Ovary (tissue), 3 donors: ENCODE data around the gene GJB4.

ENCODE experiments used
- POLR2A ChIP-seq: fragments of 450-650 bp; IDR thresholded peaks from one replicate; pipeline ENCODE4 v1.6.1; 2017; ENCODE audit warnings: antibody characterized with exemption, mild to moderate bottlenecking, moderate library complexity
- TF ChIP-seq, protein P1 (sequence below), 3 donors: fragments of 450-650 bp in 2 of 3; fragments of 200-600 bp in 1 of 3; IDR thresholded peaks; one replicate each; pipeline versions ENCODE4 v1.5.1 to v1.8.0; 2016 to 2022; ENCODE audit warnings: antibody characterized with exemption in 3 of 3, mild to moderate bottlenecking in 1 of 3
- donor health status: DM: no; HTN: no; CAD: no.

DNA sequence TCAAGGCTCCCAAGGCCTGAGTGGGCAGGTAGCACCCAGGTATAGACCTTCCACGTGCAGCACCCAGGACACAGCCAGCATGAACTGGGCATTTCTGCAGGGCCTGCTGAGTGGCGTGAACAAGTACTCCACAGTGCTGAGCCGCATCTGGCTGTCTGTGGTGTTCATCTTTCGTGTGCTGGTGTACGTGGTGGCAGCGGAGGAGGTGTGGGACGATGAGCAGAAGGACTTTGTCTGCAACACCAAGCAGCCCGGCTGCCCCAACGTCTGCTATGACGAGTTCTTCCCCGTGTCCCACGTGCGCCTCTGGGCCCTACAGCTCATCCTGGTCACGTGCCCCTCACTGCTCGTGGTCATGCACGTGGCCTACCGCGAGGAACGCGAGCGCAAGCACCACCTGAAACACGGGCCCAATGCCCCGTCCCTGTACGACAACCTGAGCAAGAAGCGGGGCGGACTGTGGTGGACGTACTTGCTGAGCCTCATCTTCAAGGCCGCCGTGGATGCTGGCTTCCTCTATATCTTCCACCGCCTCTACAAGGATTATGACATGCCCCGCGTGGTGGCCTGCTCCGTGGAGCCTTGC, 1.7 kb downstream of the GJB4 start:
- TF ChIP-seq, protein P1, sequence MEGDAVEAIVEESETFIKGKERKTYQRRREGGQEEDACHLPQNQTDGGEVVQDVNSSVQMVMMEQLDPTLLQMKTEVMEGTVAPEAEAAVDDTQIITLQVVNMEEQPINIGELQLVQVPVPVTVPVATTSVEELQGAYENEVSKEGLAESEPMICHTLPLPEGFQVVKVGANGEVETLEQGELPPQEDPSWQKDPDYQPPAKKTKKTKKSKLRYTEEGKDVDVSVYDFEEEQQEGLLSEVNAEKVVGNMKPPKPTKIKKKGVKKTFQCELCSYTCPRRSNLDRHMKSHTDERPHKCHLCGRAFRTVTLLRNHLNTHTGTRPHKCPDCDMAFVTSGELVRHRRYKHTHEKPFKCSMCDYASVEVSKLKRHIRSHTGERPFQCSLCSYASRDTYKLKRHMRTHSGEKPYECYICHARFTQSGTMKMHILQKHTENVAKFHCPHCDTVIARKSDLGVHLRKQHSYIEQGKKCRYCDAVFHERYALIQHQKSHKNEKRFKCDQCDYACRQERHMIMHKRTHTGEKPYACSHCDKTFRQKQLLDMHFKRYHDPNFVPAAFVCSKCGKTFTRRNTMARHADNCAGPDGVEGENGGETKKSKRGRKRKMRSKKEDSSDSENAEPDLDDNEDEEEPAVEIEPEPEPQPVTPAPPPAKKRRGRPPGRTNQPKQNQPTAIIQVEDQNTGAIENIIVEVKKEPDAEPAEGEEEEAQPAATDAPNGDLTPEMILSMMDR (IDR thresholded peaks at IDR 0.05) = no peak
- no peak for TF ChIP-seq POLR2A
